ENCODE results near the gene DYNC2H1. TPM values are rescaled to one million over a fixed set of nuclear protein-coding genes. Genes with fewer than 3 reads are reported as not detected.
A peak's percentile ranks its signal among the peaks of the same experiment; 100 is the strongest.

Gene DYNC2H1
- total RNA-seq, 2 experiments from 2014 or later: 1.3 to 2.0 TPM

GRCh38 chr11:103164093-103164796 lies 55.0 kb downstream of the DYNC2H1 start:
- no peaks in the 10 kb centered on the region for H3K4me1 Mint-ChIP-seq (ENCODE audit: low read depth)
- CTCF ChIA-PET: no interaction called here
- H3K27ac Mint-ChIP-seq: no peak overlapping the region
- DNase-seq (no peak), ATAC-seq (no peak)
- POLR2A ChIA-PET: no interaction called here
- H3K9me3 Mint-ChIP-seq: no peaks in the 10 kb centered on the region
- H3K36me3 Mint-ChIP-seq (ENCODE audit: low read depth): peaks cover 1% of the 10 kb centered on the region
- intact Hi-C loops (cut with micrococcal nuclease): no loop called here
- no peaks in the 10 kb centered on the region for H3K27me3 Mint-ChIP-seq
- TF ChIP-seq, protein P1, sequence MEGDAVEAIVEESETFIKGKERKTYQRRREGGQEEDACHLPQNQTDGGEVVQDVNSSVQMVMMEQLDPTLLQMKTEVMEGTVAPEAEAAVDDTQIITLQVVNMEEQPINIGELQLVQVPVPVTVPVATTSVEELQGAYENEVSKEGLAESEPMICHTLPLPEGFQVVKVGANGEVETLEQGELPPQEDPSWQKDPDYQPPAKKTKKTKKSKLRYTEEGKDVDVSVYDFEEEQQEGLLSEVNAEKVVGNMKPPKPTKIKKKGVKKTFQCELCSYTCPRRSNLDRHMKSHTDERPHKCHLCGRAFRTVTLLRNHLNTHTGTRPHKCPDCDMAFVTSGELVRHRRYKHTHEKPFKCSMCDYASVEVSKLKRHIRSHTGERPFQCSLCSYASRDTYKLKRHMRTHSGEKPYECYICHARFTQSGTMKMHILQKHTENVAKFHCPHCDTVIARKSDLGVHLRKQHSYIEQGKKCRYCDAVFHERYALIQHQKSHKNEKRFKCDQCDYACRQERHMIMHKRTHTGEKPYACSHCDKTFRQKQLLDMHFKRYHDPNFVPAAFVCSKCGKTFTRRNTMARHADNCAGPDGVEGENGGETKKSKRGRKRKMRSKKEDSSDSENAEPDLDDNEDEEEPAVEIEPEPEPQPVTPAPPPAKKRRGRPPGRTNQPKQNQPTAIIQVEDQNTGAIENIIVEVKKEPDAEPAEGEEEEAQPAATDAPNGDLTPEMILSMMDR (IDR thresholded peaks at IDR 0.05): no peak
- no peak overlapping the region for H3K4me3 Mint-ChIP-seq

DNA sequence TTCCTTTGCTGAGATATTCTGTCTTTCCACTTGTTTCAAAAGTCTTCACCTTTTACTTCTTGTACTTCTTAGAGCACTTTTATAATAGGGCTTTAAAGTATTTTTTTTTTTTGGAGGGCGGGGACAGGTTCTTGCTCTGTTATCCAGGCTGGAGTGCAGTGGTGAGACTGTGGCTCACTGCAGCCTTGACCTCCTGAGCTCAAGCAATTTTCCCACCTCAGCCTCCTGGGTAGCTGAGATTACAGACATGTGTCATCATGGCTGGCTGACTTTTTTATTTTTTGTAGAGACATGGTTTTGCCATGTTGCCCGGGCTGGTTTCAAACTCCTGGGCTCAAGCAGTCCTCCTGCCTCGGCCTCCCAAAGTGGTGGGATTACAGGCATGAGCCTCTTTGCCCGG lies 57.9 kb downstream of the DYNC2H1 start:
- Mint-ChIP-seq H3K9me3 (no peaks in the 10 kb centered on the region), H3K4me3 (no peak overlapping the region), H3K36me3 (ENCODE audit: low read depth) (peaks cover 1% of the 10 kb centered on the region), H3K27me3 (no peaks in the 10 kb centered on the region), H3K4me1 (ENCODE audit: low read depth) (no peaks in the 10 kb centered on the region), H3K27ac (no peak overlapping the region)
- TF ChIP-seq, protein P1 (IDR thresholded peaks at IDR 0.05): no peak
- no peak for DNase-seq
- ChIA-PET CTCF (no interaction called here), POLR2A (no interaction called here)
- no peak for ATAC-seq
- intact Hi-C loops (cut with micrococcal nuclease): no loop called here

DNA sequence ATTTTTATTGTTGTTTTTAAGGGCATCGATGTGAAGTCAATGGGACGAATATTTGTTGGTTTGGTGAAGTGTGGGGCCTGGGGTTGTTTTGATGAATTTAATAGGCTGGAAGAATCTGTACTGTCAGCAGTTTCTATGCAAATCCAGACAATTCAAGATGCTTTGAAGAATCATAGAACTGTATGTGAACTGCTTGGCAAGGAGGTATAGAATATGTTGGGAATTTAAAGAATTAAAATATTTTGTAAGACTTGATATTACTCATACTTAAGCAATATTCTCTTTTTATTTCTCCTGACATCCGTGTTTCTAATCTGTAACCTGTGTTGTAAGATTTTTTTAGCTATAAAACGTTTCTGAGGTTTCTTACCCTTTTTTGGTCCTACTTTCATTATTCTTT lies 61.6 kb downstream of the DYNC2H1 start:
- Mint-ChIP-seq H3K36me3 (ENCODE audit: low read depth) (no peaks in the 10 kb centered on the region), H3K27me3 (no peaks in the 10 kb centered on the region), H3K27ac (no peak overlapping the region), H3K9me3 (no peaks in the 10 kb centered on the region), H3K4me1 (ENCODE audit: low read depth) (no peaks in the 10 kb centered on the region), H3K4me3 (no peak overlapping the region)
- TF ChIP-seq, protein P1 (IDR thresholded peaks at IDR 0.05): no peak
- ChIA-PET CTCF (no interaction called here), POLR2A (no interaction called here)
- ATAC-seq (no peak), DNase-seq (no peak)
- intact Hi-C loops (cut with micrococcal nuclease): no loop called here

DNA sequence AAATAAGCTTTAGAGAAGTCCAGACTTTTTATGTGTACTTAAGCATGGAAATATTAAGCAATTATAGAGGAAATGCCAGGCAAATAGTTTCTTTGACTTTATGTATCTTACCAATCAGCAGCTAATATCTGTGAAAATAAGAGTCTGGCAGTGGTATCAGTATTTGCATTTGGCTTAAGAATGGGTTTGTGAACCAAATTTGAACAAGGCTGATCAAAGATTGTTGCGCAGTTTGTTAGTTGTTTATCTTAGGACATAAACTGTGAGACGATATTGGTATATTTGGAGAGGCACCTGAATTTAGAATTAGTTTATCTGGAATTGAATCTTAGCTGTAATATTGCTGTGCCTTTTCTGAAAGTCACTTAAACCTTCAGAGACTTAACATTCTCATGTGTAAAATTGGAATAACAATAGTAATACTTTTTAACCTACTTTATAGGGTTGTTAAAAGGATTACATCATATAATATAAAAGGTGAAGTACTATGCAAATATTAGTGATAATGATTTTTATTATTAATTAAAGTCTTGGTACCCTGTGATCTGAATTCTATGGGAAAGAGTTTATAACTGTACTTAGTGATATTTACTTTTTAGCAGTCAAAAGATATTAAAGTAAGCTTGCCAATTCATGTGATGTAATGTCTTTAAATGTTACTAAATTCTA lies 66.4 kb downstream of the DYNC2H1 start:
- CTCF ChIA-PET: interaction anchor here (1.1 to 1.2 kb wide), 2 partner anchors 18 kb away, joined by 3 to 4 read pairs; no protein-coding TSS in a partner anchor
- ATAC-seq (no peak), DNase-seq (no peak)
- Mint-ChIP-seq H3K9me3 (no peaks in the 10 kb centered on the region), H3K27me3 (no peaks in the 10 kb centered on the region), H3K4me3 (no peak overlapping the region), H3K27ac (no peak overlapping the region), H3K36me3 (ENCODE audit: low read depth) (no peaks in the 10 kb centered on the region), H3K4me1 (ENCODE audit: low read depth) (no peaks in the 10 kb centered on the region)
- POLR2A ChIA-PET: no interaction called here
- TF ChIP-seq, protein P1 (IDR thresholded peaks at IDR 0.05): no peak
- intact Hi-C loops (cut with micrococcal nuclease): no loop called here

DNA sequence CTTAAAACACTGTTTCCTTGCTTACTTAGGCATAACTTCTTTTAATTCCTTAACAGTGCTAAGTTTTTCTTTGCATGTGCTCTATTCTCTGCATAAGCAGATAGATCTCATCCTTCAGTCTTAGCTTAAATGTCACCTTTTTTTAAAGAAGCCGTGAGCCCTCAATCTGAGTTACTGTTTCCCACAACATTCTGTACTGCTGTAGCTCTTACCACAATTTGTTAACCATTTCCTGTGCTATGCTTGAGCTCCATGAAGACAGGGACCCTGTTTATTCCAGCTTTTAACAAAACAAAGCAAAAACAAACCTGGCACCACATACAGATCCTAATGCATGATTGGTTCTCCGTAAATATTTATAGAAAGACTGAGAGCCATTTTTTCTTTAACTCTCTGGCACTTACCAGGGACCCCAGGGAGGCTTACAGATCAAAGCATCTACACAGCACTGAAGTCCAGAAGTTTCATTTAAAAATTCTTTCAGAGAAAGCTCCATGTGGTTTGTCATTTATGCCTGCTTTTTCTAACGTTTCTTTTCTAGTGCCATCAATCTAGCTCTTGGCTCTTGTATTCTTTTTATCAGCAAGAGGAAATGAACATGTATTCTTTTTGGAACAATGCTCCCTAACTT lies 74.9 kb downstream of the DYNC2H1 start:
- H3K27ac Mint-ChIP-seq: no peak overlapping the region
- peaks cover 9% of the 10 kb centered on the region for H3K4me1 Mint-ChIP-seq (ENCODE audit: low read depth)
- H3K9me3 Mint-ChIP-seq: no peaks in the 10 kb centered on the region
- ChIA-PET CTCF (no interaction called here), POLR2A (no interaction called here)
- no peaks in the 10 kb centered on the region for H3K36me3 Mint-ChIP-seq (ENCODE audit: low read depth)
- H3K27me3 Mint-ChIP-seq: no peaks in the 10 kb centered on the region
- TF ChIP-seq, protein P1 (IDR thresholded peaks at IDR 0.05): no peak
- intact Hi-C loops (cut with micrococcal nuclease): no loop called here
- ATAC-seq: peak; percentile 27
- H3K4me3 Mint-ChIP-seq: no peak overlapping the region
- DNase-seq: no peak

All from activated CD8-positive, alpha-beta T cell treated with anti-CD3 and anti-CD28 coated beads for 36 hours (primary cell).